Measurements from ENCODE around the gene HNRNPDL.
"Not testable (repeated sequence)": the region's sequence is repeated elsewhere in the genome, so short reads cannot be mapped to it uniquely, and the experiment has no call there.

HNRNPDL gene

GRCh38 chr4:82432596-82432995 is 2.3 kb upstream of the HNRNPDL start:
- no peak for DNase-seq (ENCODE audit: low read depth in 2 of 2)

- no peak for DNase-seq (ENCODE audit: low read depth in 2 of 2)
These were observed 1.6 kb upstream of the HNRNPDL start for GRCh38 chr4:82431831-82432230.

GRCh38 chr4:82430964-82431745 is 893 bp upstream of the HNRNPDL start:
- DNase-seq (ENCODE audit: low read depth in 2 of 2): peak in 1 of 2 donors; percentile 22

- no peak for DNase-seq (ENCODE audit: low read depth in 2 of 2)
These were observed 502 bp downstream of the HNRNPDL start for GRCh38 chr4:82429728-82430192.

DNA sequence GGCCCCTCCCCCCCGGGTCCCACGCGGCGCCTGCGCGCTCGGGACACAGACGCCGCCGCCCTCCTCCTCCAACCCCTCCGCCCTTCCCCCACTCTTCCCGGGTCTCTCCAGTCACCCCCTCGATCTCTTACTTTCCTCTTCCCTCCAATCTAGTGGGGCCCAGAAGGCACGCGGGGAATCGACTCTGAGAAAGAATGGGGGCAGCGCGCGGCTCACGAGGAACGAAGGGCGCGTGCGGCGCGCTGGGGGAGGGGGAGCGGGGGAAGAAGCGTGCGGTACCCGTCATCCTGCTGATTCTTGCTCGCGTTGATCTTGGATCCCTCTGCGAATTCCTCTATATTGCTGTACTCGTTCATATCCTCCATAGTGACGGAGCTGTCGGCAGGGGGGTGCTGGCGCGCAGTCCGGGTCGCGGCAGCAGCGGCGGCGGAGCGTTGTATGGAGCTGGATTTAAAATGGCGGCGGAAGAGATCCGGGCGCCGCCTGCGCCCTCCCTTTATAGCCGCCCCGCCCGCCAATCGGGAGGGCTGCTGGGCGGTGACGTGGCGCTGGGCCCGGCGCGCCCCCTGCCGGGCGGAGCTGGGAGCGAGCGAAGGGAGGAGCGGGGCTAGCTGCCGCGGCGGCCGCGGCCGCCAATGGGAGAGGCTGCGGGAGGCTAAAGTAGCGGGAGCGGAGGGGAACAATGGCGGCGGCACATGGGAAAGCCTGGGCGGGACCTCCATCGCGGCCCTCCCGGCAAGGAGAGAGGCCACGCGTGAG is 1.1 kb downstream of the HNRNPDL start:
- peak; percentile 86 to 90 for DNase-seq (ENCODE audit: low read depth in 2 of 2)

DNA sequence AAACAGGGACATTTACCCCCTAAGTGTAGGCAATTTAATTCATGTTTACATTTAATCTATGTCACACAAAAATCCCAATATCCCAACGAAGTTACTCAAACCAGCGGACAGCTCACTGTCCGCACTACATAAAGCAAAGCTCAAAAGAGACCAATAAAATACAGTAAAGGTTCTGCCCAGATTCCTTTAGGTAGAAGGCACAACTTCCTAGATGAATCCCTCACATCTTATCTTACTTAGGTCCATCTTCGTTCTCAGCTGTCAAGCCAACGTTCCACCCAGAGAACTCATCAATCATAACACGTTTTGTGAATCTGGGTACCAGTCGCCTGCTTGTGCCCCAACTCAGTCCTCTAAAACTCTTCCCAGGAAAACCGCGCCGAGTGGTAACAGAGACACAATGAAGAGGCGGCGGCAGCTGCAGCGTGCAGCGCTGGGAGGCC is 1.7 kb downstream of the HNRNPDL start:
- no peak for DNase-seq (ENCODE audit: low read depth in 2 of 2)

DNA sequence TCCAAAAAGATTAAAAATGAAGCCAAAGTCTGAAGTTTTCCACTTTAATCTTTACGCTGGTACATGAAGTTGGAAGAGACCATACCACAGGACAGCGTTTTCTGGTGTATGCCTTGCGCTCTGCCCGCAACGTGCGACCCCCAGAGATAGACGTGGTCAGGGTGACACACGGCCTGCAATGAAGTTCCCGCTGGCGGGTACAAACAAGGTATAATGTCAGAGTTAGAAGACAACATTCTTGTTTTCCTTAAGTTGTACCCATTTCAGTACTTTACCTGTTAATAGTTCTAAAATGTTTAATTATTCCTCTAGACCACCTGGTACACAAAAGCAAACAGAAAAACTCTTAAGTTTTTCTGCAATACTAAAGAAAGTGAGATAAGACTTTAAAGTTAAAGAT is 4.8 kb downstream of the HNRNPDL start:
- DNase-seq (ENCODE audit: low read depth in 2 of 2): no peak

DNA sequence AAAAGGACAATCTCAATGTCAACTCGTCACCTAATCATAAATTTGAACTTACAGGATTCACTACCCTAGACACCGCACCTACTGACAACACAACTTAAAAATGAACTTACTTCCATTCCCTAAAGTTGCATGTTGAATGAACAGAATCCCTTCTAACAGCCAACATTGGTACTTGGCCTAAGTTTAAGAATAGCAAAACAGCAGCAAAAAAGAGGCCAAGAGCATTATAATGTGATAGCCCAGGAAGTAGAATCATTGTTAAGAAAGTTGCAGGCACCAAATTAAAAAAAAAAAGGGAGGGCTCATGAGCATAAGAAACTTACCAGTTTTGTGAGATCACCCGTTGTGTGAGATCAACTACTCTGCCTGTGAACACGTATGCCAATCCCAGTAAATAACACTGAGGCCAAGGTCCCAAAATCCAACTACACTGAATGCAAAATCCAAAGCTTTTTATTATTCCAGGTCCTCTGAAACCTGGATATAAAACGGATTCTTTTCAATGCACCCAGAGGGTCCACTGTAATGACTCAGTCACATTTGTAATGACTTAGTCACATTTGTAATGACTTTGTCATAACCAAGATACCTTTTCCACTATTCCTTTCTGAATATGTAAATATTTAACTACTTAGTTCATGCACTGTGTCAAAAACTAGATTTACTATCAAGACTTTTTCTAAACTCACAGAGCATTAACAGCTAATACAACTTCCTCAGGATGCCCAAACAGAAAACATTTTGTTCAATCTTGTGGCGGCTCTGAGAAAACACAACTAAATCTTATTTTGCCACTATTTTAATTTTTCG is 6.8 kb downstream of the HNRNPDL start:
- DNase-seq (ENCODE audit: low read depth in 2 of 2): no peak

DNA sequence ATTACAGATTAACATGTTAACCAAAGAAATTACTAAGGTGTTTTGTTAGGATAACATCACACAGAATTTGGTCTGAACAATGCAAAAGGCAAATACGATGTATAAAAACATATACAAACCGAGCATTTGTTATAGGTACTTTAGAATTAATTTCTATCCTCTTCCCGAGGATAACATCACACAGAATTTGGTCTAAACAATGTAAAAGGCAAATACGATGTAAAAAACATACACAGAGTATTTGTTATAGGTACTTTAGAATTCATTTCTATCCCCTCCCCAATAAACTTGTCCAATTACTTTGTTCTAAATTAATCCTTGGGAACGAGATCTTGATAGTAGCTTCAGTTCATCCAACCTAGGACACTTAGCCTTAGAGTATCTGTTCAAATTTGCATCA is 7.6 kb downstream of the HNRNPDL start:
- no peak for DNase-seq (ENCODE audit: low read depth in 2 of 2)

GRCh38 chr4:82421796-82422560 is 8.3 kb downstream of the HNRNPDL start:
- no peak for DNase-seq (ENCODE audit: low read depth in 2 of 2)

GRCh38 chr4:82419451-82419850 is 10.8 kb downstream of the HNRNPDL start:
- DNase-seq (ENCODE audit: low read depth in 2 of 2): no peak

DNA sequence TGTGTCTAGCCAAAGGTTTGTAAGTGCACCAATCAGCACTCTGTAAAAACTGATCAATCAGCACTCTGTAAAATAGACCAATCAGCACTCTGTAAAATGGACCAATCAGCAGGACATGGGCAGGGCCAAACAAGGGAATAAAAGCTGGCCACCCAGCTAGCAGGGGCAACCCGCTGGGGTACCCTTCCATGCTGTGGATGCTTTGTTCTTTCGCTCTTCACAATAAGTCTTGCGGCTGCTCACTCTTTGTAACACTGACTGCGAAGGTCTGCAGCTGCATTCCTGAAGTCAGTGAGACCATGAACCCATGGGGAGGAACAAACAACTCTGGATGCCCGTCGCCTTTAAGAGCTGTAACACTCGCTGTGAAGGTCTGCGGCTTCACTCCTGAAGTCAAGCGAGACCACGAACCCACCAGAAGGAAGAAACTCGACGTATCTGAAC is 14.3 kb downstream of the HNRNPDL start:
- no peak for DNase-seq (ENCODE audit: low read depth in 2 of 2)

GRCh38 chr4:82415061-82415460 is 15.2 kb downstream of the HNRNPDL start:
- DNase-seq (ENCODE audit: low read depth in 2 of 2): not testable (repeated sequence)

GRCh38 chr4:82403725-82404124 is 26.5 kb downstream of the HNRNPDL start:
- DNase-seq (ENCODE audit: low read depth in 2 of 2): no peak

DNA sequence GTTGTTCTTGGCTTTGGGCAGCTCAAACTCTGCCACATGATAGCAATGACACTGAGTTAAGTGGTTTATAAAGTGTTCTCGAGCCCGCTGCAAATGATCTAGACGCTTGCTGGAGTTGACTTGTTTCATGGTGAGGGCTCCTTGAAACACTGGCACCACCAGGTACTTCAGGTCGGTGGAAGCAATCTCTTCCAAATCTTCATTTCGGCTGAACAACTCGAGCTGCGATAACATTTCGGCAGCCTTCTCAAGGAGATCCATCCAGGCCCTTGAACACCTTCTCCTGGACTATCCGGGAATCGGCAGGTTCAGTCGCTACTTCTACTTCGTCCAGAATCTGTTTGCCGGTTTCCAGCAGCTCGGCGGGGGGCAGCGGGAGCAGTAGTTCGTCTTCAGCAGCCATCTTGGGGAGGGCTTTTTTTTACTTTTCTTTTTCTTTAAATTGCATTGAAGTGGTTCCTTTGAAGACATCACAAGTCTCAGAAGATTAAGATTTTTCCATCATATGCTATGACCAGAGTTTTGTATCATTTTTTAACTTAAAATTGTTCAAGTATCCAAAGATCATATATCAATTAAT is 28.0 kb downstream of the HNRNPDL start:
- DNase-seq (ENCODE audit: low read depth in 2 of 2): no peak

GRCh38 chr4:82401600-82401999 is 28.7 kb downstream of the HNRNPDL start:
- DNase-seq (ENCODE audit: low read depth in 2 of 2): no peak

GRCh38 chr4:82398263-82398662 is 32.0 kb downstream of the HNRNPDL start:
- no peak for DNase-seq (ENCODE audit: low read depth in 2 of 2)

DNA sequence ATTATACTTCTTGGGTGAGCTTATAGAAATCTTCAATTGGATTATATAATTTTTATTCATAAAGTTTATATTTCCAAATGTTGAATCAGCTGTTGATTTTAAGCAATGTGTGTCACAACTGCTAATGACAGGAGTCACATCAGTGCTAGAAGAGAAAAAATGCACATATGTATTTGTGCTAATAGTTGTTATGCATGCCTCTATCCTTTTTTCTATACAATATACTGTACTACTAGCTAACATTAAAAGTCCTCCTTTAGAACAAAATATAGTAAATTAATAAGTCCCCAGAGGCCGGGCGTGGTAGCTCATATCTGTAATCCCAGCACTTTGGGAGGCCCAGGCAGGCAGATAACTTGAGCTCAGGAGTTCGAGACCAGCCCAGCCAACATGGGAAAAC is 32.7 kb downstream of the HNRNPDL start:
- DNase-seq (ENCODE audit: low read depth in 2 of 2): no peak

DNA sequence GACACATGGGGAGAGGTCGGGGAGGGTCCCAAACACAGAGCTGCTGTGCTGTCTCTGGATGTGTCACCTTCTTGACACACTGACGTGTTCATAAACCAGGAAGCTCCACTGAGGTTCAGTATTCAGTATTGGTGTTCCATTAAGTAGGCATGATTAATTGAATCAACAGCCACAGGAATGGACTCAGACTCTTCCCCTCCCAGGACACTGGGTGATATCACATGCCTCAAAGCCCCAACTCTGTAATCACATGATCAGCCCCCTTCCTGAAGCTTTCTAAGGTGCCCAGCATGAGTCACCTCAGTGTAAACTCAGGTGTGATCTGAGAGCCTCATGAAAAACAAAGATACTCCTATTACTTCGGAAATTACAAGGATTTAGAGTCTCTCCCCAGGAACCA is 35.4 kb downstream of the HNRNPDL start:
- no peak for DNase-seq (ENCODE audit: low read depth in 2 of 2)

- not testable (repeated sequence) for DNase-seq (ENCODE audit: low read depth in 2 of 2)
These were observed 40.2 kb downstream of the HNRNPDL start for GRCh38 chr4:82390061-82390460.

DNA sequence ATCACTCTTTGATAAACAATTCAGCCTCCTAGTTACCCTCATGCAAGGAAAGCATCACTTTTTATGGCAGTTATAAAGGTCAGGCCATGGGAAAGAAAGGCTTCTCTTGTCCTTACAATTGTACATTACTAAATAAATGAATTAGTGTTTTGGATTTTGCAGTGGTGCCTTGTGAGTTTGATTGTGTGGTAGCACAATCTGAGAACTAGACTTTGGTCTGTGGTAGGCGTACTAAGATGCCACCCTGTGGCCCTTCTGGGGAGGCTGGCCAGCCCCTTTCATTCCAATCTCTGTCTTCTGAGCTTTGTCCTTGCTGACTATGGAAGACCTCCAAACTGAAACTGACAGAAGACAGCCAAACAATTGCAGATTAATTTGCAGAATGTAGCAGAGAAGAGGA is 41.9 kb downstream of the HNRNPDL start:
- DNase-seq (ENCODE audit: low read depth in 2 of 2): no peak
